GM19351 (cell line): ENCODE measurements around the gene SLCO1C1.

ENCODE experiments used
- ATAC-seq: cut with Tn5 transposase; IDR thresholded peaks from one replicate; pipeline ENCODE4 v1.9.1; 2021; ENCODE audit warnings: mild to moderate bottlenecking, moderate library complexity; ENCODE audit not compliant: unreplicated experiment

Gene SLCO1C1

DNA sequence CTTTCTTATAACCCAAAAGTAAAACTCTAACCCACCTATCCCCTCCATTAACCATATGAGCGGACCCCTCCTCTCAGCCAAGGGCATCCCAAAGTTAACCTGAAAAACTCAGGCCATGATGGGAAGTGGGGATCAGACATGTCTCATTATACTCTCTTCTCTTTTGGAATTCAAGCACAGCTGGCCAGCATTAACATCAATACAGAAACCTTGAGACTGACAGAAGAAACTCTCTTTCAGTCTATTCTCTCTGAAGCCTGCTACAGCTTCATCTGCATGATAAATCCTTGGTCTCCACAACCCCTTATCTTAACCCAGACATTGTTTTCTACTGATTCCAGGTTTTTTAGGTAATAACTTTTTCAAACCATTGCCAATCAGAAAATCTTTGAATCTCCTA is 97.8 kb downstream of the SLCO1C1 start:
- no peak for ATAC-seq

DNA sequence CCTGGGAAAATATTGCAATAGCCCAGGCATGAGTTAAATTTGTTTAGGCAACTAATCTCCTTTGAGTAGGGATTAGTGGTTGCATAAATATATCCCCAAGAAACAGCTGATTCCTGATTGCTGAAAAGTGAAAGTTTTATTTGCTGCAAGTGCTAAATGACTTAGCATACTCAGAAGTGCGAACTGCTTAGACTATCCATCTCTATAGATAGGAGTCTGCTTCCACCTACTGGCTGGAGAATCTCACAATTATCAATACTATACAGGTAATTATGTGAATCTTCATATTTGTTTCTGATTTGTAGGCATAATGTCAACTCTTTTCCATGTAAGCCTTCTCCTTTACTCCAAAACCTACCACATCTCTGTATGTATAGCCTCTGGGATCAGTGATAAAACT is 103.4 kb downstream of the SLCO1C1 start:
- no peak for ATAC-seq

DNA sequence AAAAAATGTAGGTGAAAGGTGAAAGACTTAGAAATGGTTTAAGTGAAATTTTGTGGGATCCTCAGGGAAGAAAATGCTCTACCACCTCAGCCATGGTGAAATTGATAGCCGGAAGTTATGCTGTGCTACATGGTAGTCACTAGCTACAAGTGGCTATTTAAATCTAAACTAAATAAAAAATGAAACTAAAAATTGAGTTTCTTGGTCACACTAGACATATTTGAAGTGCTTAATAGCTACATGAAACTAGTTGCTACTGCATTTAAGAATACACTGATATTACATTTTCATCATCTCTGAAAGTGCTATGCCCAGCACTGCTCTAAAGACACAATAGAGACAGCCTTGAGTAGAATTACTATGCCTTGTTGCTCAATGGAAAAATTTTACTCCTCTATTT is 105.0 kb downstream of the SLCO1C1 start:
- ATAC-seq, result no peak

DNA sequence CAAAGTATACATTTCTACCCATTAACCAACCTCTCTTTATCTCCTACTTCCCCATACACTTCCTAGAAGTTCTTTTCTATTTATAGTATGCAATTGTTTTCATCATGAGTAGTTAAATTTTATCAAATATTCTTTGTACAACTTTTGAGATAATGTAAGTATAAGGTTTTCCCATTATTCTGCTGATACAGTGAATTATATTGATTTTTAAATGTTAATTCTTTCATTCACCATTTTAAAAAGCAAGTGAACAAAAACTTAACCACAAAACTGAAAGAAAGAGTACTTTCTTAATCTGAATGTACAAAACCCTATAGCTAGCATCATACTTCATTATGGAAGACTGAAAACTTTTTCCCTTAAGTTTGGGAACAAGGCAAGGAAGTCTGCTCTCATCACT is 105.9 kb downstream of the SLCO1C1 start:
- ATAC-seq, result no peak
